Omental fat pad (tissue), 4 donors: Measurements from ENCODE around the gene CEP70. TPM values are rescaled to one million over a fixed set of nuclear protein-coding genes. Genes with fewer than 3 reads are reported as not detected.

ENCODE experiments used
- ATAC-seq: fragments of 150-250 bp; one replicate; pipeline ENCODE4 v1.9.1; 2016; ENCODE audit warnings: mild to moderate bottlenecking, moderate library complexity; ENCODE audit not compliant: low FRiP score
- DNase-seq: peaks from one replicate; pipeline ENCODE4 v3.0.0-alpha.2; 2019; ENCODE audit warnings: low spot score
- total RNA-seq, 4 donors: library from RNA; depleted of rRNA; stranded (reverse); fragments of >200 nt; gene quantifications; one replicate each; pipeline ENCODE4 v1.1.0, GENCODE V29; 2016
- TF ChIP-seq, protein P1 (sequence below), 3 donors: fragments of 450-650 bp; IDR thresholded peaks; one replicate each; pipeline ENCODE4 v1.5.1; 2016 to 2017; ENCODE audit warnings: antibody characterized with exemption in 3 of 3, mild to moderate bottlenecking in 3 of 3, moderate library complexity in 2 of 3

CEP70 gene
- total RNA-seq, 4 donors from 2014 or later, result 10.6 to 15.4 (median 13.8) TPM

DNA sequence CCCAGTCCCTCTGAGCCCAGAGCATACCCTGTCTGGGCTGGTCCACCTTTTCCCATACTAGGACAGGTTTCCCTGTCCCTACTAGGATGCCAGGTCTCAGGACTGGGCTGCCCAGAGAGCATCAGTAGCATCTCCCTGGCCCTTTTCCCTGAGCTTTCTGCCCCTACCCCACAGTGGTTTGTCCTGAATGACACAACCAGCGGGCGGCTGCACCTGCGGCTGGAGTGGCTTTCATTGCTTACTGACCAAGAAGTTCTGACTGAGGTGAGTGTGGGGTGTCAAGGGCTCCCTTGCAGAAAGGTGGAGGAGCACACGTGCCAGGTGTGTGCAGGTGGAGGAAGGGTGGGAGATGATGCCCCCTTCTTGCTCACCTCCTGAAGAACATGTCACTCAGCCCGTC lies 126.1 kb downstream of the CEP70 start:
- DNase-seq (no peak), ATAC-seq (no peak)
- TF ChIP-seq, protein P1, sequence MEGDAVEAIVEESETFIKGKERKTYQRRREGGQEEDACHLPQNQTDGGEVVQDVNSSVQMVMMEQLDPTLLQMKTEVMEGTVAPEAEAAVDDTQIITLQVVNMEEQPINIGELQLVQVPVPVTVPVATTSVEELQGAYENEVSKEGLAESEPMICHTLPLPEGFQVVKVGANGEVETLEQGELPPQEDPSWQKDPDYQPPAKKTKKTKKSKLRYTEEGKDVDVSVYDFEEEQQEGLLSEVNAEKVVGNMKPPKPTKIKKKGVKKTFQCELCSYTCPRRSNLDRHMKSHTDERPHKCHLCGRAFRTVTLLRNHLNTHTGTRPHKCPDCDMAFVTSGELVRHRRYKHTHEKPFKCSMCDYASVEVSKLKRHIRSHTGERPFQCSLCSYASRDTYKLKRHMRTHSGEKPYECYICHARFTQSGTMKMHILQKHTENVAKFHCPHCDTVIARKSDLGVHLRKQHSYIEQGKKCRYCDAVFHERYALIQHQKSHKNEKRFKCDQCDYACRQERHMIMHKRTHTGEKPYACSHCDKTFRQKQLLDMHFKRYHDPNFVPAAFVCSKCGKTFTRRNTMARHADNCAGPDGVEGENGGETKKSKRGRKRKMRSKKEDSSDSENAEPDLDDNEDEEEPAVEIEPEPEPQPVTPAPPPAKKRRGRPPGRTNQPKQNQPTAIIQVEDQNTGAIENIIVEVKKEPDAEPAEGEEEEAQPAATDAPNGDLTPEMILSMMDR (IDR thresholded peaks at IDR 0.05), result no peak

DNA sequence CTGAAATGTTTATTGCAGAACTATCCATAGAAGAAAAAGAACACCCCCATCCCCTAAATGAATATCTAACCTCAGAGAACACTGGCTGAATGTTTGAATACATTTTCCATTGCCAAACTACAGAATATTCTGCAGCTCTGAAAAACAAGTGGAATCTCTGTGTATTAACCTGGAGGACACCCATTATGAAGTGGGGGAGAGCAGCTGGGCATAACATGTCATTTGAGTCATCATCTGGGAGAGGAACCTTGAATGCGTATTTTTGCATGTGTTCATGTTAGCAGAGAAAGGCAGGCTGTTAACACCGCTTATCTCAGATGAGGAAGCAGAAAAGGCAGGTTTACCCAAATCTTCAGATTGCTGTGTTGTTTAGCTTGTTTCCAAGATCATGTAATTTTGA lies 128.1 kb downstream of the CEP70 start:
- ATAC-seq, result no peak
- TF ChIP-seq, protein P1 (IDR thresholded peaks at IDR 0.05), result no peak
- DNase-seq, result no peak

DNA sequence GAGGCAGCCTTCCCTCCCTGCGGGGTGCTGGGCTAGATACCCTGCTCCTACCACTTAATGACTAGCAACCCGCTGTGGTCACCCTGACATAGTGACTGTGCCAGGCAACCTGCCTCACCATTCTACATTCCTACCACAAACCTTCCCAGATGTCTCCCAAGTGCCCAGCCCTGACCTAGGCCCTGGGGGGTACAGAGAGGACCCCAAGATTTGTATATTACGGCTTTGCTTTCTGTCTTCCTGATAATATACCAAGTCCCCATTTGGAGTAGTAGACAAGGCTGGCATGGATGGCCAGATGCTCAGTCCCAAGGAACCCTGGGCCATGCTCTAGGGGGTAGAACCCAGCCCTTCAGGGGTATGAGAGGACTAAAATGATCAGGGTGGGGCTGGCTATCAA lies 128.6 kb downstream of the CEP70 start:
- ATAC-seq, result no peak

DNA sequence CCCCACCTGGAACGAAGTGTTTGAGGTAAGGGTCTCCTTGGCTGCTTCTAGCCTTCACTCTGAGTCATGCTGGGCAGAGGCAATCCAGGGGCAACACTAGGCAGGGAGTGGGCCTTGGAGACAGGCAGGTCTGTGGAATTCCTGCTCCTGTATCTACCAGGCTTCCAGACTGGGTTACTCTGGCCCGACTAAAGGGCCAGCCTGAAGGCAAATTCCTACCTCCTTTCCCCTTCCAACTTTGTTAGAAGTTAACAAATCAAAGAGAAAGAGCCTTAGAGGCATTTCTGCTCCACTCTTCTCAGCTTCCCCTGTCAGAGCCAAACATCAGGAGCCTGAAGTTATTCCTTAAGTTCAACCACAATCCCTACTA lies 129.6 kb downstream of the CEP70 start:
- no peak for ATAC-seq
- TF ChIP-seq, protein P1 (IDR thresholded peaks at IDR 0.05), result no peak
- no peak for DNase-seq

More for the DNA sequence above, 128.6 kb downstream of the CEP70 start:
- TF ChIP-seq, protein P1 (IDR thresholded peaks at IDR 0.05), result no peak
- no peak for DNase-seq

DNA sequence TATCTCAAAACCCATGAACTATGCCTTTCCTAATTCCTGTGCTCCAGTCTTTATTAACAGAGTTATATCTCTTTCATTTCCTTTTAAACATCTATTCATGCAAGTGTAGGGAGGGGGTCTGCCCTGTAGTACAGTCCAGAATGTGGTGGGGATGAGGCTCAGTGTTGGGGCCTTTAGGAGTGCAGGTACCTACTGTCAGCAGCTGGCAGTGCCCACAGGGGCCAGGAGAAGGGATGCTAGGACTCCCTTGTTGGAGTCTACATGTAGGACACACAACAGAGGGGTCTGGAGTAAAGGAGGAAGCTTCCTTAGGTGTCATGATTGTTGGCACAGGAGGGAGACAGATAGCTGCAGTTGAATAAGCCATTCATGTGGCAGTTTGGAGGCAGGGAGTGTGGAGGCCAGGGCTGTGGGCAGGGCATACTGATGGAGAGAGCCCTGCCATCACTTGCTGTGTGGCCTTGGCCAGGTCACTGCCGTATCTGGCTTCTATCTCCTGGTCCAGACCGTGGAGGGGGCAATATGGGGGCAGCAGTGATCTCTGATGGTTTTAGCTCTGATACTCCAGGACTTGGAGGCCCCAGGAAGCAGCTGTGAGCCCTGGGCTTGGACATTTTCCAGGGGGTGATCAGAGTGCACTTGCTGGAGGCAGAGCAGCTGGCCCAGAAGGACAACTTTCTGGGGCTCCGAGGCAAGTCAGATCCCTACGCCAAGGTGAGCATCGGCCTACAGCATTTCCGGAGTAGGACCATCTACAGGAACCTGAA lies 130.2 kb downstream of the CEP70 start:
- TF ChIP-seq, protein P1 (IDR thresholded peaks at IDR 0.05), result no peak
- DNase-seq (no peak), ATAC-seq (no peak)

DNA sequence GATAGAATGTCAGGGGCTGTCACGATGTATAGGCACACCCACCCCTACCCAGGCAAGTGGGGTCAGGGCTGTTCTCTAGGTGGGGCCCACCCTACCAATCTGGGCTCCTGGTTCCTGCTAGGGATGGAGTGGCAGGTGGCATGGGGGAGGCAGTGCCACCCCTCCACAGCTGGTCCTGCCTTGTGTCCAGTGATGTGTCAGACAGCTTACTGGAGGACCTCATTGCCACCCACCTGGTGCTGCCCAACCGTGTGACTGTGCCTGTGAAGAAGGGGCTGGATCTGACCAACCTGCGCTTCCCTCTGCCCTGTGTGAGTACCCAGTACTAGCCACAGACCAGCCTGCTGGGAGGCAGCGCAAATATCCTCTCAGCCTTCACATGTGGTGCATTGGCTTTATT lies 132.2 kb downstream of the CEP70 start:
- TF ChIP-seq, protein P1 (IDR thresholded peaks at IDR 0.05), result no peak
- ATAC-seq (no peak), DNase-seq (no peak)

DNA sequence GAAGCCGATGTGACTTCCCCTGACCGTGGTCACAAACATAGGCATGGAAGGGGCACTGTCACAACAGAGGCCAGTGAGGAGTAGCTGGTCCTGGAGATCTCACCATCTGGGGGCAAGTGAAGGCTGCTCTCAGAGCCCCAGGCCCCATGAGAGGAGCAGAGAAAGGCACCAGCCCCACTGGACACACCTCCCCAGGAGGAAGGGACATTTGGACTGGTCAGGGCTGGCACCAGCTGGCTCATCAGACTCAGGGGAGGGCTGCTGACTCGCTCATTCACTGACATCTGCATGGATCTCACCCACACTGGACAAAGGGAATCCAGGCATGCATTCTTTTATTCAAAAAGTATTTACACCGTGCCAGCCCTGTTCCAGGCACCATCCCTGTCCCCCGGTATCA lies 132.8 kb downstream of the CEP70 start:
- TF ChIP-seq, protein P1 (IDR thresholded peaks at IDR 0.05), result no peak
- no peak for ATAC-seq
- no peak for DNase-seq
